HG02642 (cell line): Measurements from ENCODE around the gene ZC3H11A.

ENCODE experiments used
- ATAC-seq: cut with Tn5 transposase; IDR thresholded peaks from one replicate; pipeline ENCODE4 v1.9.1; 2021; ENCODE audit warnings: mild to moderate bottlenecking; ENCODE audit not compliant: unreplicated experiment, poor library complexity

The ZC3H11A gene

GRCh38 chr1:203835476-203835875, 40.1 kb downstream of the ZC3H11A start:
- ATAC-seq, result no peak

GRCh38 chr1:203839081-203839480, 43.7 kb downstream of the ZC3H11A start:
- no peak for ATAC-seq

- no peak for ATAC-seq
Measured at GRCh38 chr1:203840208-203840808, 44.9 kb downstream of the ZC3H11A start.

- ATAC-seq, result no peak
Measured at GRCh38 chr1:203842559-203842876, 47.1 kb downstream of the ZC3H11A start.

GRCh38 chr1:203843435-203843834, 48.0 kb downstream of the ZC3H11A start:
- no peak for ATAC-seq
